Activated B cell treated with CpG ODN at 0.5 μM for 24 hours (primary cell): ENCODE results near the gene POMT2. TPM values are rescaled to one million over a fixed set of nuclear protein-coding genes. Genes with fewer than 3 reads are reported as not detected.

Experiments used
- ATAC-seq: fragments of 200-7000 bp; cut with Tn5 transposase; one replicate; pipeline ENCODE4 v1.10.0; 2021; ENCODE audit warnings: low read depth, mild to moderate bottlenecking, moderate library complexity
- CTCF ChIA-PET: fragments of 350-600 bp; sonication (Branson Sonifier 250); formaldehyde crosslinking; loops from one replicate; lab custom pipeline; 2021; ENCODE audit warnings: antibody characterized with exemption; lab: Charles Lee
- POLR2A ChIA-PET: fragments of 350-600 bp; sonication (Branson Sonifier 250); formaldehyde crosslinking; loops from one replicate; lab custom pipeline; 2021; ENCODE audit warnings: antibody characterized with exemption; lab: Charles Lee
- DNase-seq: peaks from one replicate; pipeline ENCODE4 v3.0.0; 2022
- H3K27ac Mint-ChIP-seq: one replicate; pipeline ENCODE4 v1.8.0; 2020; ENCODE audit warnings: mixed read lengths
- H3K27me3 Mint-ChIP-seq: one replicate; pipeline ENCODE4 v1.8.0; 2021; ENCODE audit warnings: mixed read lengths
- H3K36me3 Mint-ChIP-seq: one replicate; pipeline ENCODE4 v1.8.0; 2021; ENCODE audit warnings: low read depth, mixed read lengths
- H3K4me1 Mint-ChIP-seq: one replicate; pipeline ENCODE4 v1.8.0; 2021; ENCODE audit warnings: mixed read lengths
- H3K4me3 Mint-ChIP-seq: one replicate; pipeline ENCODE4 v1.8.0; 2020; ENCODE audit warnings: mild to moderate bottlenecking, mixed read lengths
- H3K9me3 Mint-ChIP-seq: one replicate; pipeline ENCODE4 v1.8.0; 2020; ENCODE audit warnings: mixed read lengths
- CTCF ChIP-seq: fragments of 200-600 bp; IDR thresholded peaks from one replicate; pipeline ENCODE4 v1.8.0; 2022; ENCODE audit warnings: antibody characterized with exemption, mild to moderate bottlenecking
- intact Hi-C: fragments of 100-400 bp; cut with micrococcal nuclease; formaldehyde crosslinking; loops from one replicate; pipeline ENCODE4 v1.15.1; 2024
- total RNA-seq: library from RNA; stranded (reverse); gene quantifications from 2 replicates; pipeline ENCODE4 v1.2.3, GENCODE V29; 2022

Gene POMT2
- total RNA-seq, 1 donor from 2014 or later: 30.8 TPM

- ATAC-seq (no peak), DNase-seq (no peak)
- ChIA-PET POLR2A (no interaction called here), CTCF (interaction anchor here (2.9 kb wide), 1 partner anchor 10 kb away, joined by 21 read pairs; no protein-coding TSS in a partner anchor)
- H3K4me3 Mint-ChIP-seq: no peak overlapping the region
- peaks cover 22% of the 10 kb centered on the region for H3K36me3 Mint-ChIP-seq
- no peak for TF ChIP-seq CTCF
- H3K27ac Mint-ChIP-seq: no peak overlapping the region
- peaks cover 8% of the 10 kb centered on the region for H3K4me1 Mint-ChIP-seq
- H3K27me3 Mint-ChIP-seq: no peaks in the 10 kb centered on the region
- H3K9me3 Mint-ChIP-seq: no peaks in the 10 kb centered on the region
- intact Hi-C loops: loop anchor here (10.0 kb wide), 1 partner anchor 1289 kb away; no protein-coding TSS in a partner anchor
Observed at GRCh38 chr14:77305696-77306095, 15.0 kb downstream of the POMT2 start.

- intact Hi-C loops: loop anchor here (5.0 to 10.0 kb wide), 3 partner anchors 161 to 1291 kb away; partner anchors contain the start of genes ALKBH1, SLIRP and ZDHHC22
Observed at GRCh38 chr14:77303417-77304156, 17.1 kb downstream of the POMT2 start.

DNA sequence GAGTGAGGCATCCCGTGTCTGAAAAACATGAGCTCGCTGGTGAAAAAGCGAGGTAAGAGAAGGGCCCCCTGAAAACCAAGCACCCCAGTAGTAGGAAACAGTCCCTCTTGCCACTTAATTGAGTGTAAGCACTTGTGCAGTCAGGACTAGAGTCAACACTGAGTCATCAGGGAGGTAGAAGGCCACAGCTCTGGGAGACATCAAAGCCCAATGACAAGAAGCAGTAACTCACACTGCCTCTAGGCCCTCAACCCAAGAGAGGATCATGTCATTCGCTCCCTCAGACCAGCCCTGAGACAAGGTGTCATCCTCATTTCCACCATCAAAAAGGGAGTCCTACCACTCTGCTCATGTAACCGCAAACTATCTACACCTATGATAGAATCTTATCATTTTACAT is 17.8 kb downstream of the POMT2 start:
- DNase-seq (no peak), ATAC-seq (no peak)
- H3K27me3 Mint-ChIP-seq: no peaks in the 10 kb centered on the region
- ChIA-PET CTCF (interaction anchor here (1.7 to 2.9 kb wide), 2 partner anchors 13 to 249 kb away, joined by 6 to 21 read pairs; no protein-coding TSS in a partner anchor), POLR2A (no interaction called here)
- H3K9me3 Mint-ChIP-seq: no peaks in the 10 kb centered on the region
- TF ChIP-seq CTCF: no peak
- peaks cover 32% of the 10 kb centered on the region for H3K36me3 Mint-ChIP-seq
- no peaks in the 10 kb centered on the region for H3K4me1 Mint-ChIP-seq
- no peak overlapping the region for H3K27ac Mint-ChIP-seq
- no peak overlapping the region for H3K4me3 Mint-ChIP-seq
- intact Hi-C loops: loop anchor here (5.0 to 10.0 kb wide), 3 partner anchors 161 to 1292 kb away; partner anchors contain the start of genes ALKBH1, SLIRP and ZDHHC22

More at GRCh38 chr14:77303417-77304156, 17.1 kb downstream of the POMT2 start:
- ChIA-PET CTCF (interaction anchor here (1.7 to 2.9 kb wide), 2 partner anchors 12 to 249 kb away, joined by 6 to 21 read pairs; no protein-coding TSS in a partner anchor), POLR2A (no interaction called here)
- Mint-ChIP-seq H3K36me3 (peaks cover 26% of the 10 kb centered on the region), H3K27me3 (no peaks in the 10 kb centered on the region), H3K4me3 (no peak overlapping the region), H3K4me1 (no peaks in the 10 kb centered on the region), H3K27ac (no peak overlapping the region), H3K9me3 (no peaks in the 10 kb centered on the region)
- ATAC-seq: no peak
- TF ChIP-seq CTCF: no peak
- DNase-seq: no peak

DNA sequence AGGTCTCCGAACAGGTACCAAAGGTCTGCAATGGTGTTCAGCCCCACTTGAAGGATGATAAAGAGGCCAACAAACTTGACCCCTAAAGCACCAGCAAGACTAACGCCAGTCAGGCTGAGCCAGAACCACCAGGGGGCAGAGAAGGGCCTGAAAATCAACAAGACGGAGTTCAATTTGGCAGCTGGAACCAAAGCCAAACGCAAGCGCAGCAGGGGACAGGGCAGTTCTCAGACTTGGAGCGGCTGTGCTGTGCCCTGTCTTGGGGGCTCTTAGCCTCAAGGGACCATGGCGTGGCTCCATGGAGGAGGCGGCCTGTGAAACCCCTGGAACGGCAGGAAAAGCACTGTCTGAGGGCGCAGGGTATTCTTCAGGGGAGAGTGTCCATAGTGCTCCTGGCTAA is 19.6 kb downstream of the POMT2 start:
- Mint-ChIP-seq H3K27me3 (no peaks in the 10 kb centered on the region), H3K9me3 (no peaks in the 10 kb centered on the region), H3K36me3 (peaks cover 46% of the 10 kb centered on the region), H3K4me3 (no peak overlapping the region), H3K27ac (no peak overlapping the region), H3K4me1 (no peaks in the 10 kb centered on the region)
- intact Hi-C loops: loop anchor here (1.0 to 10.0 kb wide), 6 partner anchors 15 to 1294 kb away; partner anchors contain the start of genes AHSA1, ALKBH1, SLIRP and ZDHHC22
- POLR2A ChIA-PET: interaction anchor here (0.6 kb wide), 1 partner anchor 182 kb away, joined by 3 read pairs; no protein-coding TSS in a partner anchor
- peak; percentile 32 for DNase-seq
- CTCF ChIA-PET: interaction anchor here (0.8 to 2.7 kb wide), 8 partner anchors 11 to 252 kb away, joined by 3 to 30 read pairs (median 5); no protein-coding TSS in a partner anchor
- ATAC-seq: peak; percentile 74
- no peak for TF ChIP-seq CTCF

GRCh38 chr14:77299771-77300170 is 20.9 kb downstream of the POMT2 start:
- Mint-ChIP-seq H3K4me1 (no peaks in the 10 kb centered on the region), H3K9me3 (no peaks in the 10 kb centered on the region), H3K4me3 (no peak overlapping the region), H3K27me3 (no peaks in the 10 kb centered on the region), H3K36me3 (peaks cover 51% of the 10 kb centered on the region), H3K27ac (no peak overlapping the region)
- intact Hi-C loops: loop anchor here (5.0 to 10.0 kb wide), 3 partner anchors 157 to 1295 kb away; partner anchors contain the start of genes ALKBH1, SLIRP and ZDHHC22
- TF ChIP-seq CTCF: no peak
- POLR2A ChIA-PET: no interaction called here
- DNase-seq (no peak), ATAC-seq (no peak)
- CTCF ChIA-PET: interaction anchor here (1.7 kb wide), 1 partner anchor 13 kb away, joined by 7 read pairs; no protein-coding TSS in a partner anchor
